SK-N-SH treated with all-trans-retinoic acid at 6 μM for 48 hours (cell line): ENCODE data around the gene P2RY14.

ENCODE experiments used
- BACH2 ChIP-seq: fragments of 250-450 bp; sonication (Bioruptor Pico); IDR thresholded peaks from 2 replicates; pipeline ENCODE4 v1.9.0; 2021; ENCODE audit warnings: mild to moderate bottlenecking, borderline replicate concordance
- CSDC2 ChIP-seq: fragments of 250-450 bp; sonication (Bioruptor Pico); IDR thresholded peaks from 2 replicates; pipeline ENCODE4 v1.5.0; 2020; ENCODE audit warnings: mild to moderate bottlenecking, moderate library complexity
- SNAI2 ChIP-seq: fragments of 250-450 bp; sonication (Bioruptor Pico); IDR thresholded peaks from 2 replicates; pipeline ENCODE4 v1.5.0; 2020; ENCODE audit warnings: mild to moderate bottlenecking, moderate library complexity
- ZFP3 ChIP-seq: fragments of 250-450 bp; sonication (Bioruptor Pico); IDR thresholded peaks from 2 replicates; pipeline ENCODE4 v1.5.0; 2020; ENCODE audit warnings: mild to moderate bottlenecking, moderate library complexity
- ZNF70 ChIP-seq: fragments of 450-650 bp; formaldehyde crosslinking; IDR thresholded peaks from 2 replicates; pipeline ENCODE4 v1.5.0; 2020; ENCODE audit warnings: mild to moderate bottlenecking, moderate library complexity
- TF ChIP-seq, protein P1 (sequence below): fragments of 250-450 bp; sonication (Bioruptor Pico); IDR thresholded peaks from 2 replicates; pipeline ENCODE4 v1.5.1; 2020; ENCODE audit warnings: low read depth, mild to moderate bottlenecking, moderate library complexity
- TF ChIP-seq, protein P2 (sequence below): fragments of 250-450 bp; sonication (Bioruptor Pico); IDR thresholded peaks from 2 replicates; pipeline ENCODE4 v1.5.1; 2021; ENCODE audit warnings: mild to moderate bottlenecking, moderate library complexity

DNA sequence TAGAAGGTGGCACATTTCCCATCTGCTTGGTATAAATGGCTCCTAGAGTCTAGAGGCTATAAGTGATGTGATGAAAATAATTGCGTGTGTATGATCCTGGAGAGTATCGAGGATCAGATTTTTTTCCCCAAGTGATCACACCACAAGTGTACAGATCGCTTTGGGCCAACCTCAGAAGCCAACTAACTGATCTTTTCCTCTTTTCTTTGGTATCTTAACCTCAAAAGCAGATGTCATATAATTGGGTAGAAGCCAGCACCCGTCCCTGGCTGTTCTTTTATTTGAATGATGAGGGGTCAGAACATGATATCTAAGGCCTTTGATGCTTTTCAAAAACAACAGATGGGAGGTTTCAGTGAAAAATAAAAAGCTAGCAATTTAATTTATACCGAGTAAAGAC is 3.3 kb downstream of the P2RY14 start:
- TF ChIP-seq CSDC2 (CRISPR knock-in tag) (no peak), BACH2 (CRISPR knock-in tag) (no peak), ZNF70 (CRISPR knock-in tag) (no peak), SNAI2 (CRISPR knock-in tag) (no peak), ZFP3 (no peak)
- TF ChIP-seq, protein P1, sequence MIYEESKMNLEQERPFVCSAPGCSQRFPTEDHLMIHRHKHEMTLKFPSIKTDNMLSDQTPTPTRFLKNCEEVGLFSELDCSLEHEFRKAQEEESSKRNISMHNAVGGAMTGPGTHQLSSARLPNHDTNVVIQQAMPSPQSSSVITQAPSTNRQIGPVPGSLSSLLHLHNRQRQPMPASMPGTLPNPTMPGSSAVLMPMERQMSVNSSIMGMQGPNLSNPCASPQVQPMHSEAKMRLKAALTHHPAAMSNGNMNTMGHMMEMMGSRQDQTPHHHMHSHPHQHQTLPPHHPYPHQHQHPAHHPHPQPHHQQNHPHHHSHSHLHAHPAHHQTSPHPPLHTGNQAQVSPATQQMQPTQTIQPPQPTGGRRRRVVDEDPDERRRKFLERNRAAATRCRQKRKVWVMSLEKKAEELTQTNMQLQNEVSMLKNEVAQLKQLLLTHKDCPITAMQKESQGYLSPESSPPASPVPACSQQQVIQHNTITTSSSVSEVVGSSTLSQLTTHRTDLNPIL (CRISPR knock-in tag): no peak
- TF ChIP-seq, protein P2, sequence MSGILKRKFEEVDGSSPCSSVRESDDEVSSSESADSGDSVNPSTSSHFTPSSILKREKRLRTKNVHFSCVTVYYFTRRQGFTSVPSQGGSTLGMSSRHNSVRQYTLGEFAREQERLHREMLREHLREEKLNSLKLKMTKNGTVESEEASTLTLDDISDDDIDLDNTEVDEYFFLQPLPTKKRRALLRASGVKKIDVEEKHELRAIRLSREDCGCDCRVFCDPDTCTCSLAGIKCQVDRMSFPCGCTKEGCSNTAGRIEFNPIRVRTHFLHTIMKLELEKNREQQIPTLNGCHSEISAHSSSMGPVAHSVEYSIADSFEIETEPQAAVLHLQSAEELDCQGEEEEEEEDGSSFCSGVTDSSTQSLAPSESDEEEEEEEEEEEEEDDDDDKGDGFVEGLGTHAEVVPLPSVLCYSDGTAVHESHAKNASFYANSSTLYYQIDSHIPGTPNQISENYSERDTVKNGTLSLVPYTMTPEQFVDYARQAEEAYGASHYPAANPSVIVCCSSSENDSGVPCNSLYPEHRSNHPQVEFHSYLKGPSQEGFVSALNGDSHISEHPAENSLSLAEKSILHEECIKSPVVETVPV (CRISPR knock-in tag): no peak
